GM23248 (cell line): ENCODE measurements around the gene ATF6. TPM values are rescaled to one million over a fixed set of nuclear protein-coding genes. Genes with fewer than 3 reads are reported as not detected.
A peak's percentile ranks its signal among the peaks of the same experiment; 100 is the strongest.

ENCODE experiments used
- DNase-seq: peaks from one replicate; pipeline ENCODE4 v3.0.0-alpha.2; 2015
- H2AFZ ChIP-seq: fragments of 200-600 bp; sonication (generic); 2 replicates; pipeline ENCODE4 v1.6.1; 2016; ENCODE audit warnings: antibody characterized with exemption
- H3F3A ChIP-seq: fragments of 200-600 bp; sonication (generic); 2 replicates; pipeline ENCODE4 v1.6.1; 2016; ENCODE audit warnings: mild to moderate bottlenecking, antibody characterized with exemption, mixed run types; ENCODE audit not compliant: insufficient read depth
- H3K27ac ChIP-seq: fragments of 200-600 bp; sonication (generic); 2 replicates; pipeline ENCODE4 v1.5.1; 2016; ENCODE audit warnings: mild to moderate bottlenecking
- H3K27me3 ChIP-seq: fragments of 200-600 bp; sonication (generic); replicated peaks from 2 replicates; pipeline ENCODE4 v1.6.1; 2016; ENCODE audit warnings: mild to moderate bottlenecking; ENCODE audit not compliant: insufficient read depth
- H3K36me3 ChIP-seq: fragments of 200-600 bp; sonication (generic); 2 replicates; pipeline ENCODE4 v1.6.1; 2016; ENCODE audit warnings: low read depth, mild to moderate bottlenecking
- H3K4me1 ChIP-seq: fragments of 200-600 bp; sonication (generic); 2 replicates; pipeline ENCODE4 v1.6.1; 2016; ENCODE audit warnings: mild to moderate bottlenecking; ENCODE audit not compliant: insufficient read depth
- H3K4me2 ChIP-seq: fragments of 200-600 bp; sonication (generic); one replicate; pipeline ENCODE4 v1.6.1; 2016; ENCODE audit warnings: mild to moderate bottlenecking; ENCODE audit not compliant: unreplicated experiment
- H3K4me3 ChIP-seq: fragments of 200-600 bp; sonication (generic); 2 replicates; pipeline ENCODE4 v1.5.1; 2016; ENCODE audit warnings: mild to moderate bottlenecking
- H3K79me2 ChIP-seq: fragments of 200-600 bp; sonication (generic); 2 replicates; pipeline ENCODE4 v1.6.1; 2016; ENCODE audit warnings: mild to moderate bottlenecking; ENCODE audit not compliant: insufficient read depth
- H3K9ac ChIP-seq: fragments of 200-600 bp; sonication (generic); 2 replicates; pipeline ENCODE4 v1.6.1; 2016; ENCODE audit warnings: mild to moderate bottlenecking
- H3K9me2 ChIP-seq: fragments of 200-600 bp; sonication (generic); 2 replicates; pipeline ENCODE4 v1.6.1; 2016; ENCODE audit warnings: mixed run types, mild to moderate bottlenecking, moderate library complexity; ENCODE audit not compliant: insufficient read depth
- H3K9me3 ChIP-seq: fragments of 200-600 bp; sonication (generic); one replicate; pipeline ENCODE4 v1.6.1; 2017; ENCODE audit warnings: low read depth
- H4K20me1 ChIP-seq: fragments of 200-600 bp; sonication (generic); 2 replicates; pipeline ENCODE4 v1.6.0; 2016; ENCODE audit not compliant: insufficient read depth
- EZH2 ChIP-seq: fragments of 200-600 bp; sonication (generic); IDR thresholded peaks from 2 replicates; pipeline ENCODE4 v1.6.1; 2018; ENCODE audit warnings: antibody characterized with exemption, mild to moderate bottlenecking; ENCODE audit not compliant: insufficient read depth, poor library complexity, severe bottlenecking
- EZH2phosphoT487 ChIP-seq: fragments of 200-600 bp; sonication (generic); IDR thresholded peaks from 2 replicates; pipeline ENCODE4 v1.6.1; 2018; ENCODE audit warnings: antibody characterized with exemption, moderate library complexity, mild to moderate bottlenecking, low read depth; ENCODE audit not compliant: insufficient read depth
- WGBS, 2 experiments: methylation state at CpG; one replicate each; pipeline ENCODE4 v1.1.6; 2015 to 2017; ENCODE audit warnings: low lambda C conversion rate in 2 of 2, low coverage in 1 of 2; ENCODE audit errors: missing lambda C conversion rate in 2 of 2; 5-methylcytosine and 5-hydroxymethylcytosine counted together
- in situ Hi-C: fragments of 300-500 bp; cut with MboI; formaldehyde crosslinking; loops from 2 replicates; pipeline ENCODE4 v1.15.0; 2020
- polyA plus RNA-seq: library from polyadenylated mRNA; unstranded; fragments of >200 nt; fragmentation: Nextera tagmentation; extraction: Ambion mirVana; gene quantifications from 2 replicates; pipeline ENCODE4 v1.2.1, GENCODE V29; 2016
- total RNA-seq: library from RNA; depleted of rRNA; stranded (reverse); fragments of >200 nt; shearing (Covaris generic); gene quantifications from 2 replicates; pipeline ENCODE4 v1.2.3, GENCODE V29; 2014

Gene ATF6
- total and polyA plus RNA-seq, 2 experiments from 2014 or later = 14.8 to 19.8 TPM

GRCh38 chr1:161972828-161973227 lies 206.7 kb downstream of the ATF6 start:
- Histone ChIP-seq H3K9ac (no peak overlapping the region), H3K27ac (no peak overlapping the region), H3F3A (no peaks in the 10 kb centered on the region), H3K4me3 (no peak overlapping the region), H3K9me2 (no peaks in the 10 kb centered on the region), H3K27me3 (peaks cover 33% of the 10 kb centered on the region), H3K79me2 (no peaks in the 10 kb centered on the region), H2AFZ (no peak overlapping the region), H4K20me1 (no peaks in the 10 kb centered on the region), H3K4me1 (no peaks in the 10 kb centered on the region), H3K9me3 (no peaks in the 10 kb centered on the region), H3K4me2 (no peak overlapping the region), H3K36me3 (no peaks in the 10 kb centered on the region)
- no peak for DNase-seq
- no peak for TF ChIP-seq EZH2
- no peak for TF ChIP-seq EZH2phosphoT487
- 93 to 97% methylated on average over 9 of the region's 9 CpGs for WGBS, 2 experiments
- in situ Hi-C loops = no loop called here

GRCh38 chr1:161973924-161974845 lies 208.1 kb downstream of the ATF6 start:
- no peaks in the 10 kb centered on the region for H3K36me3 ChIP-seq
- H3K27me3 ChIP-seq = peaks cover 43% of the 10 kb centered on the region
- no peaks in the 10 kb centered on the region for H3K9me3 ChIP-seq
- no peak overlapping the region for H2AFZ ChIP-seq
- no peak overlapping the region for H3K4me3 ChIP-seq
- H4K20me1 ChIP-seq = no peaks in the 10 kb centered on the region
- H3K4me1 ChIP-seq = no peaks in the 10 kb centered on the region
- in situ Hi-C loops = no loop called here
- no peak overlapping the region for H3K4me2 ChIP-seq
- TF ChIP-seq EZH2phosphoT487 (no peak), EZH2 (no peak)
- no peaks in the 10 kb centered on the region for H3F3A ChIP-seq
- no peak overlapping the region for H3K27ac ChIP-seq
- H3K79me2 ChIP-seq = no peaks in the 10 kb centered on the region
- H3K9me2 ChIP-seq = no peaks in the 10 kb centered on the region
- no peak overlapping the region for H3K9ac ChIP-seq
- WGBS, 2 experiments = 35 to 43% methylated on average over 8 to 9 of the region's 9 CpGs
- no peak for DNase-seq

GRCh38 chr1:161978011-161978790 lies 212.1 kb downstream of the ATF6 start:
- Histone ChIP-seq H3K9me2 (no peaks in the 10 kb centered on the region), H3K4me3 (peak overlapping the region; percentile 40; the same call in 1 of the 2 replicates), H3K9ac (no peak overlapping the region), H3F3A (no peaks in the 10 kb centered on the region), H3K36me3 (no peaks in the 10 kb centered on the region), H4K20me1 (no peaks in the 10 kb centered on the region), H3K27me3 (peaks cover 47% of the 10 kb centered on the region), H3K4me2 (peak overlapping the region; percentile 44), H3K9me3 (no peaks in the 10 kb centered on the region), H2AFZ (no peak overlapping the region; the same call in 1 of the 2 replicates), H3K79me2 (no peaks in the 10 kb centered on the region), H3K27ac (no peak overlapping the region), H3K4me1 (no peaks in the 10 kb centered on the region)
- no peak for TF ChIP-seq EZH2phosphoT487
- TF ChIP-seq EZH2 = no peak
- in situ Hi-C loops = no loop called here
- 14 to 16% methylated on average over 31 of the region's 31 CpGs for WGBS, 2 experiments
- peak; percentile 56 for DNase-seq

- H2AFZ ChIP-seq = no peak overlapping the region
- no peaks in the 10 kb centered on the region for H3K4me1 ChIP-seq
- in situ Hi-C loops = no loop called here
- no peaks in the 10 kb centered on the region for H3F3A ChIP-seq
- no peaks in the 10 kb centered on the region for H3K9me3 ChIP-seq
- no peak overlapping the region for H3K4me3 ChIP-seq
- no peaks in the 10 kb centered on the region for H4K20me1 ChIP-seq
- no peak overlapping the region for H3K9ac ChIP-seq
- H3K27ac ChIP-seq = no peak overlapping the region
- no peaks in the 10 kb centered on the region for H3K36me3 ChIP-seq
- H3K27me3 ChIP-seq = peaks cover 32% of the 10 kb centered on the region
- no peak for DNase-seq
- WGBS, 2 experiments = 74 to 78% methylated on average over 8 of the region's 8 CpGs
- H3K79me2 ChIP-seq = no peaks in the 10 kb centered on the region
- no peaks in the 10 kb centered on the region for H3K9me2 ChIP-seq
- H3K4me2 ChIP-seq = no peak overlapping the region
- no peak for TF ChIP-seq EZH2
- no peak for TF ChIP-seq EZH2phosphoT487
These were observed 215.0 kb downstream of the ATF6 start for GRCh38 chr1:161981126-161981525.
